ENCODE data around the gene ZMYM4.

DNA sequence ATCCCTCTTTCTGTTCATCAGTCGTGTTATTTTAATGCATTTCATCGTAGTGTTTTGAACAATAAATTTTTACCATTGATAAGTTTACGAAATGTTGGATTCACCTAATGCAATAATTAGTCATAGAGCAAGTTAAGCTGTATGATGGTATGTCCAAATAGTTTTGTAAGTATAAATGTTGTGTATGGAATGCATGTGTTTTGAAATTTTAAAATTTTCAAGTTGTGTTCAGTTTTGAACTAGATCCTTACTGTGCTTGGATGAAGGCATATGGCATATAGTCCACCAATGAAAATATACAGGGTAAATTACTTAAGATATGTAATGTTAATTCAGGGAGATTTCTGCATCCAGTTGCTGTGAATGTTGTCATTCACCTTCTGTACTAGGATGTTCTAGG is 2.3 kb downstream of the ZMYM4 start:
- no peak for TF ChIP-seq CTCF (IDR thresholded peaks at IDR 0.05)
- no peak for TF ChIP-seq POLR2A (IDR thresholded peaks at IDR 0.05)
